Skeletal muscle satellite cell (primary cell): ENCODE results near the gene SSBP3.

Experiments used
- H3K27me3 ChIP-seq: 2 replicates; pipeline ENCODE4 v1.7.0; 2013; ENCODE audit warnings: low read length; ENCODE audit not compliant: control insufficient read depth, insufficient read depth
- H3K36me3 ChIP-seq: 2 replicates; pipeline ENCODE4 v1.7.0; 2013; ENCODE audit warnings: mild to moderate bottlenecking, control low read depth, low read length; ENCODE audit not compliant: insufficient read depth
- H3K4me1 ChIP-seq: 2 replicates; pipeline ENCODE4 v1.7.0; 2013; ENCODE audit warnings: low read length; ENCODE audit not compliant: control insufficient read depth, insufficient read depth
- H3K4me2 ChIP-seq: 2 replicates; pipeline ENCODE4 v1.7.0; 2013; ENCODE audit warnings: mild to moderate bottlenecking, low read length
- H3K4me3 ChIP-seq: 2 replicates; pipeline ENCODE4 v1.7.0; 2013; ENCODE audit warnings: low read length
- H3K9ac ChIP-seq: 2 replicates; pipeline ENCODE4 v1.7.0; 2013; ENCODE audit warnings: mild to moderate bottlenecking, low read depth, low read length, moderate library complexity
- H3K9me3 ChIP-seq: replicated peaks from 2 replicates; pipeline ENCODE4 v1.7.0; 2013; ENCODE audit warnings: mild to moderate bottlenecking, control low read depth, low read length

The SSBP3 gene

GRCh38 chr1:54377040-54377691 lies 29.0 kb downstream of the SSBP3 start:
- Histone ChIP-seq H3K4me1 (no peaks in the 10 kb centered on the region), H3K4me3 (no peak overlapping the region), H3K4me2 (no peak overlapping the region), H3K9ac (no peak overlapping the region), H3K9me3 (no peaks in the 10 kb centered on the region), H3K36me3 (peaks cover 5% of the 10 kb centered on the region), H3K27me3 (no peaks in the 10 kb centered on the region)

GRCh38 chr1:54376430-54377039 lies 29.7 kb downstream of the SSBP3 start:
- Histone ChIP-seq H3K9me3 (no peaks in the 10 kb centered on the region), H3K9ac (no peak overlapping the region), H3K4me3 (no peak overlapping the region), H3K4me1 (no peaks in the 10 kb centered on the region), H3K36me3 (peaks cover 5% of the 10 kb centered on the region), H3K4me2 (no peak overlapping the region), H3K27me3 (no peaks in the 10 kb centered on the region)

GRCh38 chr1:54375712-54376429 lies 30.3 kb downstream of the SSBP3 start:
- Histone ChIP-seq H3K4me2 (no peak overlapping the region), H3K4me1 (no peaks in the 10 kb centered on the region), H3K9ac (no peak overlapping the region), H3K36me3 (peaks cover 5% of the 10 kb centered on the region), H3K9me3 (no peaks in the 10 kb centered on the region), H3K4me3 (no peak overlapping the region), H3K27me3 (no peaks in the 10 kb centered on the region)

- Histone ChIP-seq H3K27me3 (no peaks in the 10 kb centered on the region), H3K4me3 (no peak overlapping the region), H3K9me3 (no peaks in the 10 kb centered on the region), H3K4me2 (no peak overlapping the region), H3K36me3 (no peaks in the 10 kb centered on the region), H3K9ac (no peak overlapping the region), H3K4me1 (no peaks in the 10 kb centered on the region)
Observed at GRCh38 chr1:54375298-54375697, 30.9 kb downstream of the SSBP3 start.

GRCh38 chr1:54374766-54375165 lies 31.4 kb downstream of the SSBP3 start:
- no peaks in the 10 kb centered on the region for H3K9me3 ChIP-seq
- no peak overlapping the region for H3K4me3 ChIP-seq
- H3K36me3 ChIP-seq, result no peaks in the 10 kb centered on the region
- no peak overlapping the region for H3K9ac ChIP-seq
- H3K4me1 ChIP-seq, result no peaks in the 10 kb centered on the region
- H3K4me2 ChIP-seq, result no peak overlapping the region
- no peaks in the 10 kb centered on the region for H3K27me3 ChIP-seq

- H3K9me3 ChIP-seq, result no peaks in the 10 kb centered on the region
- H3K36me3 ChIP-seq, result no peaks in the 10 kb centered on the region
- H3K27me3 ChIP-seq, result no peaks in the 10 kb centered on the region
- H3K4me3 ChIP-seq, result no peak overlapping the region
- no peak overlapping the region for H3K9ac ChIP-seq
- H3K4me1 ChIP-seq, result no peaks in the 10 kb centered on the region
- H3K4me2 ChIP-seq, result no peak overlapping the region
Observed at GRCh38 chr1:54372978-54373377, 33.2 kb downstream of the SSBP3 start.

- no peaks in the 10 kb centered on the region for H3K36me3 ChIP-seq
- no peak overlapping the region for H3K9ac ChIP-seq
- H3K4me3 ChIP-seq, result no peak overlapping the region
- H3K4me1 ChIP-seq, result no peaks in the 10 kb centered on the region
- H3K27me3 ChIP-seq, result no peaks in the 10 kb centered on the region
- H3K9me3 ChIP-seq, result no peaks in the 10 kb centered on the region
- no peak overlapping the region for H3K4me2 ChIP-seq
Observed at GRCh38 chr1:54371942-54372275, 34.3 kb downstream of the SSBP3 start.

GRCh38 chr1:54371038-54371941 lies 34.9 kb downstream of the SSBP3 start:
- Histone ChIP-seq H3K36me3 (no peaks in the 10 kb centered on the region), H3K4me1 (no peaks in the 10 kb centered on the region), H3K4me2 (no peak overlapping the region), H3K27me3 (no peaks in the 10 kb centered on the region), H3K9ac (no peak overlapping the region), H3K4me3 (no peak overlapping the region), H3K9me3 (no peaks in the 10 kb centered on the region)

- H3K36me3 ChIP-seq, result no peaks in the 10 kb centered on the region
- H3K4me1 ChIP-seq, result no peaks in the 10 kb centered on the region
Observed at GRCh38 chr1:54370287-54370989, 35.8 kb downstream of the SSBP3 start.

GRCh38 chr1:54367613-54368012 lies 38.6 kb downstream of the SSBP3 start:
- H3K36me3 ChIP-seq, result no peaks in the 10 kb centered on the region
- H3K4me3 ChIP-seq, result no peak overlapping the region
- H3K9ac ChIP-seq, result no peak overlapping the region
- no peaks in the 10 kb centered on the region for H3K9me3 ChIP-seq
- H3K27me3 ChIP-seq, result no peaks in the 10 kb centered on the region
- H3K4me1 ChIP-seq, result no peaks in the 10 kb centered on the region
- H3K4me2 ChIP-seq, result no peak overlapping the region

More at GRCh38 chr1:54370287-54370989, 35.8 kb downstream of the SSBP3 start:
- no peaks in the 10 kb centered on the region for H3K27me3 ChIP-seq
- H3K4me3 ChIP-seq, result no peak overlapping the region
- no peaks in the 10 kb centered on the region for H3K9me3 ChIP-seq
- H3K9ac ChIP-seq, result no peak overlapping the region
- H3K4me2 ChIP-seq, result no peak overlapping the region

GRCh38 chr1:54365847-54366246 lies 40.3 kb downstream of the SSBP3 start:
- no peaks in the 10 kb centered on the region for H3K36me3 ChIP-seq
- no peaks in the 10 kb centered on the region for H3K4me1 ChIP-seq
- H3K27me3 ChIP-seq, result no peaks in the 10 kb centered on the region
- no peaks in the 10 kb centered on the region for H3K9me3 ChIP-seq
- no peak overlapping the region for H3K4me3 ChIP-seq
- no peak overlapping the region for H3K4me2 ChIP-seq
- no peak overlapping the region for H3K9ac ChIP-seq
